Naive thymus-derived CD4-positive, alpha-beta T cell (primary cell): ENCODE results near the gene LRRC32. TPM values are rescaled to one million over a fixed set of nuclear protein-coding genes. Genes with fewer than 3 reads are reported as not detected.

Experiments
- ATAC-seq: fragments of 150-1000 bp; cut with Tn5 transposase; 2 replicates; pipeline ENCODE4 v1.10.0; 2021; ENCODE audit warnings: mild to moderate bottlenecking, moderate library complexity
- CTCF ChIA-PET: fragments of 350-600 bp; sonication (Branson Sonifier 250); formaldehyde crosslinking; loops from one replicate; lab custom pipeline; 2021; ENCODE audit warnings: antibody characterized with exemption; lab: Charles Lee
- POLR2A ChIA-PET: fragments of 350-600 bp; sonication (Branson Sonifier 250); formaldehyde crosslinking; loops from one replicate; lab custom pipeline; 2021; ENCODE audit warnings: antibody characterized with exemption, inconsistent platforms; lab: Charles Lee
- DNase-seq, 9 donors: peaks; one replicate each; pipeline versions ENCODE4 v3.0.0 to v3.0.0-alpha.2; 2020 to 2022; ENCODE audit warnings: mixed read lengths in 1 of 9
- H3K27ac ChIP-seq: one replicate; pipeline ENCODE4 v1.7.0; 2013; ENCODE audit warnings: mild to moderate bottlenecking, low read depth, low read length, moderate library complexity
- H3K27me3 ChIP-seq, 2 donors: one replicate each; pipeline ENCODE4 v1.7.0; 2013; ENCODE audit warnings: low read length in 2 of 2, mild to moderate bottlenecking in 2 of 2, moderate library complexity in 2 of 2; ENCODE audit not compliant: control insufficient read depth in 2 of 2, insufficient read depth in 2 of 2
- H3K36me3 ChIP-seq, 3 experiments: 1 replicate in 2 of 3; 2 replicates in 1 of 3; pipeline ENCODE4 v1.7.0; 2013; ENCODE audit warnings: low read length in 3 of 3, mild to moderate bottlenecking in 3 of 3, moderate library complexity in 1 of 3; ENCODE audit not compliant: insufficient read depth in 3 of 3, control insufficient read depth in 2 of 3
- H3K4me1 ChIP-seq, 2 donors: one replicate each; pipeline ENCODE4 v1.7.0; 2013; ENCODE audit warnings: low read length in 2 of 2, mild to moderate bottlenecking in 2 of 2, moderate library complexity in 1 of 2; ENCODE audit not compliant: control insufficient read depth in 2 of 2, insufficient read depth in 2 of 2
- H3K4me3 ChIP-seq: 2 replicates; pipeline ENCODE4 v1.7.0; 2013; ENCODE audit warnings: mild to moderate bottlenecking, low read length
- H3K9me3 ChIP-seq, 3 experiments: 1 replicate in 2 of 3; 2 replicates in 1 of 3; pipeline ENCODE4 v1.7.0; 2013; ENCODE audit warnings: low read length in 3 of 3; ENCODE audit not compliant: control insufficient read depth in 2 of 3
- H3K27ac Mint-ChIP-seq, 9 donors: one replicate each; pipeline ENCODE4 v1.8.0; 2020 to 2022; ENCODE audit warnings: mixed read lengths in 9 of 9, mild to moderate bottlenecking in 8 of 9, moderate library complexity in 5 of 9, inconsistent platforms in 2 of 9
- H3K27me3 Mint-ChIP-seq, 5 donors: one replicate each; pipeline ENCODE4 v1.8.0; 2021 to 2022; ENCODE audit warnings: mixed read lengths in 5 of 5, mild to moderate bottlenecking in 1 of 5
- H3K36me3 Mint-ChIP-seq, 5 donors: one replicate each; pipeline ENCODE4 v1.8.0; 2020 to 2022; ENCODE audit warnings: mixed read lengths in 5 of 5, mild to moderate bottlenecking in 3 of 5, inconsistent platforms in 1 of 5
- H3K4me1 Mint-ChIP-seq, 7 donors: one replicate each; pipeline ENCODE4 v1.8.0; 2020 to 2022; ENCODE audit warnings: mixed read lengths in 7 of 7, mild to moderate bottlenecking in 3 of 7, inconsistent platforms in 1 of 7
- H3K4me3 Mint-ChIP-seq, 10 donors: one replicate each; pipeline ENCODE4 v1.8.0; 2020 to 2022; ENCODE audit warnings: mild to moderate bottlenecking in 10 of 10, mixed read lengths in 10 of 10, moderate library complexity in 6 of 10, inconsistent platforms in 2 of 10
- H3K9me3 Mint-ChIP-seq, 11 donors: one replicate each; pipeline ENCODE4 v1.8.0; 2020 to 2022; ENCODE audit warnings: mixed read lengths in 11 of 11, mild to moderate bottlenecking in 4 of 11, inconsistent platforms in 1 of 11, moderate library complexity in 1 of 11
- intact Hi-C, 2 donors: fragments of 100-400 bp; cut with micrococcal nuclease; formaldehyde crosslinking; loops; one replicate each; pipeline ENCODE4 v1.15.1; 2023
- polyA plus RNA-seq, 2 donors: library from polyadenylated mRNA; unstranded; fragments of 300-500 nt; fragmentation: Illumina TruSeq; gene quantifications; one replicate each; pipeline ENCODE4 v1.2.3, GENCODE V29; 2021
- total RNA-seq, 6 experiments: library from RNA in 5 of 6; stranded (reverse) in 5 of 6; gene quantifications; 1 replicate in 5 of 6; 2 replicates in 1 of 6; pipeline ENCODE4 v1.2.3 and lab custom pipeline; 2021 to 2026

Gene LRRC32, protein sequence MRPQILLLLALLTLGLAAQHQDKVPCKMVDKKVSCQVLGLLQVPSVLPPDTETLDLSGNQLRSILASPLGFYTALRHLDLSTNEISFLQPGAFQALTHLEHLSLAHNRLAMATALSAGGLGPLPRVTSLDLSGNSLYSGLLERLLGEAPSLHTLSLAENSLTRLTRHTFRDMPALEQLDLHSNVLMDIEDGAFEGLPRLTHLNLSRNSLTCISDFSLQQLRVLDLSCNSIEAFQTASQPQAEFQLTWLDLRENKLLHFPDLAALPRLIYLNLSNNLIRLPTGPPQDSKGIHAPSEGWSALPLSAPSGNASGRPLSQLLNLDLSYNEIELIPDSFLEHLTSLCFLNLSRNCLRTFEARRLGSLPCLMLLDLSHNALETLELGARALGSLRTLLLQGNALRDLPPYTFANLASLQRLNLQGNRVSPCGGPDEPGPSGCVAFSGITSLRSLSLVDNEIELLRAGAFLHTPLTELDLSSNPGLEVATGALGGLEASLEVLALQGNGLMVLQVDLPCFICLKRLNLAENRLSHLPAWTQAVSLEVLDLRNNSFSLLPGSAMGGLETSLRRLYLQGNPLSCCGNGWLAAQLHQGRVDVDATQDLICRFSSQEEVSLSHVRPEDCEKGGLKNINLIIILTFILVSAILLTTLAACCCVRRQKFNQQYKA
- total RNA-seq = 1 to 10 TPM in 1 of 5 experiments, under 1 TPM in 3, not detected in 1; 0.08 to 4.5 (median 0.61) TPM
- not detected for polyA plus RNA-seq
- total RNA-seq (lab: John Stamatoyannopoulos, UW) = not detected

DNA sequence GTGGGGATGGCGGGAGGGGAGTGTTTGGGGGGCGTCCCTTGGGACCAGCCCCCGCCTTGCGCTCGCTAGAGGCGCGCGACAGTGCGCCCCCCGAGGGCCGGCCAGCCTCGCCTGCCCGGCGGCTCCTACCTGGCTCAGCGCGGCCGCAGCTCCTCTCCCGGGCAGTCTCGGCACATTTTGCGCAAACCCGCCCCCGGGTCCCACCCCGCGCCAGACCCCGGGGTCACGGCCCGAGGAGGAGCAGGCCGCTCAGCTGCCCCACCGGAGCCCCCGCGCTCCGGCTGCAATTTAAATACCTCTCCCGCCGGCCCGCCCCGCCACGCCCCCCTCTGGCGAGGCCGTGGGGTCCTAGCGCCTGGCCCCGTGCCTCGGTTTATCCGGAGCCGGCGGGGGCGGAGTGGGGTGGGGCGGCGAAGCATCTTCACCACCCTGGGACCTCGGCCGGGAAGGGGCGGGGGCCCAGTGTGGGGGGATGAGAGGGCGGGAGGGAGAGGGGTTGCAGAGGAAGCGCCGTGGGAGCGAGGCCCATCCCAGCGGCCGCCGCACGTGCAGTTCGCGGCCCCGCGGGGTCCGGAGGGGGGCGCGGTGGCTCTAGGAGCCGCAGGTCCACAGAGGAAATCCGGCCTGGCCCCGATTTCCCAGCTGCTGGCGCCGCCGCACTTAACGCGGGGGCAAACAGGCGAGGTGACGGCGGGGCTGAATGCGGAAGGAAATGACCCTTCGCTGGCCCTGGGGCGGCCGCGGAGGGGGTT lies at the start of gene LRRC32:
LRRC32 (minus strand) TSS at position 263 of the 752 bp plus-strand sequence. CDS start 4,793 bp downstream, outside the sequence.
- H3K27me3 ChIP-seq = peaks cover 0 to 7% of the 10 kb centered on the region in 2 donors
- H3K9me3 ChIP-seq = no peaks in the 10 kb centered on the region
- Mint-ChIP-seq H3K9me3 (peaks cover 0 to 2% (median 0%) of the 10 kb centered on the region in 11 donors), H3K27me3 (peaks cover 30 to 37% (median 34%) of the 10 kb centered on the region in 5 donors), H3K36me3 (peaks cover 0 to 6% (median 0%) of the 10 kb centered on the region in 5 donors), H3K4me1 (peaks cover 8 to 31% (median 20%) of the 10 kb centered on the region in 7 donors), H3K4me3 (peak within 1 kb of the TSS; percentile 59 to 77 (median 72)), H3K27ac (peak within 1 kb of the TSS in 1 of 9 donors; percentile 82)
- peak in 1 of 9 donors; percentile 51 for DNase-seq
- no peaks in the 10 kb centered on the region for H3K36me3 ChIP-seq
- no peak within 1 kb of the TSS for H3K27ac ChIP-seq
- H3K4me3 ChIP-seq = peak within 1 kb of the TSS; percentile 35
- CTCF ChIA-PET = interaction anchor here (1.1 kb wide), 1 partner anchor 21 kb away, joined by 3 read pairs; no protein-coding TSS in a partner anchor
- ATAC-seq = peak; percentile 63
- POLR2A ChIA-PET = no interaction called here
- intact Hi-C loops = loop anchor here in 1 of 2 donors (5.0 kb wide), 2 partner anchors 43 to 73 kb away; no protein-coding TSS in a partner anchor
- peaks cover 5 to 28% of the 10 kb centered on the region in 2 donors for H3K4me1 ChIP-seq

DNA sequence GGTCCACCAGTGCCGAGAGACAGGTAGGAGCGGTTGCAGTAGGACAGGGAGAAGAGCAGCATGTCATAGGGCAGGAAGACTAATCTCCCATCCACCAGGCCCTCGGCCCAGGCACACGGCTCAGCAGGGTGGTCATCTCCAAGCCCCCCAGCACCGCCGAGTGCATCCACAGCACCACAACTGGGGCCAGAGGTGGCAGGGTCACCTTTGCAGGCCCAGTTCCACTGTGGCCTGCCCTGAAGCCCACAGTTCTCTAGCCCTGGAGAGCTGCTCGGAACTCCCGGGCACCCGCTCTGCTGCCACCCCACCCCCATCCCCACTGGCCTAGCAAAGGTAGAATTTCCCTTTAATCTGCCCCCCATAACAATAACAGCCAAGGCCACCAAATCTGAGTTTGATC lies 49.1 kb upstream of the LRRC32 start:
- Mint-ChIP-seq H3K9me3 (no peaks in the 10 kb centered on the region), H3K27me3 (peaks cover 7 to 23% (median 16%) of the 10 kb centered on the region in 5 donors), H3K4me3 (no peak overlapping the region), H3K27ac (no peak overlapping the region), H3K4me1 (peaks cover 5 to 11% (median 9%) of the 10 kb centered on the region in 7 donors), H3K36me3 (no peaks in the 10 kb centered on the region)
- ATAC-seq (no peak), DNase-seq (no peak)
- intact Hi-C loops = no loop called here
- Histone ChIP-seq H3K9me3 (no peaks in the 10 kb centered on the region), H3K4me1 (no peaks in the 10 kb centered on the region), H3K27me3 (no peaks in the 10 kb centered on the region), H3K27ac (no peak overlapping the region), H3K36me3 (no peaks in the 10 kb centered on the region), H3K4me3 (no peak overlapping the region)
- ChIA-PET CTCF (no interaction called here), POLR2A (no interaction called here)

DNA sequence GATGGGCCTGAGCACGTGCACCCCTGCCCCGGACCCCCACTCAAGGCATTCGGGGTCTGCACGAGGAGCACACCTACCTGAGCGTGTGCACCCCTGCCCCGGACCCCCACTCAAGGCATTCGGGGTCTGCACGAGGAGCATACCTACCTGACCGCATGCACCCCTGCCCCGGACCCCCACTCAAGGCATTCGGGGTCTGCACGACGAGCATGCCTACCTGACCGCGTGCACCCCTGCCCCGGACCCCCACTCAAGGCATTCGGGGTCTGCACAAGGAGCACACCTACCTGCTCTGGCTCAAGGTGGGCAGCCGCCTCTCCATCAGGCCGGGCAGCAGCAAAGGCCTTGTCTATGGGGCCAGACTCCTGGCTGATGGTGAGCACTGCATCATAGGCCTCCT lies 48.7 kb upstream of the LRRC32 start:
- peaks cover 7 to 22% (median 15%) of the 10 kb centered on the region in 5 donors for H3K27me3 Mint-ChIP-seq
- H3K9me3 Mint-ChIP-seq = no peaks in the 10 kb centered on the region
- Histone ChIP-seq H3K4me1 (no peaks in the 10 kb centered on the region), H3K27me3 (no peaks in the 10 kb centered on the region), H3K4me3 (no peak overlapping the region), H3K27ac (no peak overlapping the region), H3K9me3 (no peaks in the 10 kb centered on the region), H3K36me3 (no peaks in the 10 kb centered on the region)
- H3K36me3 Mint-ChIP-seq = no peaks in the 10 kb centered on the region
- DNase-seq (no peak), ATAC-seq (no peak)
- no peak overlapping the region for H3K4me3 Mint-ChIP-seq
- H3K4me1 Mint-ChIP-seq = peaks cover 5 to 11% (median 9%) of the 10 kb centered on the region in 7 donors
- intact Hi-C loops = no loop called here
- POLR2A ChIA-PET = no interaction called here
- no peak overlapping the region for H3K27ac Mint-ChIP-seq
- CTCF ChIA-PET = no interaction called here

DNA sequence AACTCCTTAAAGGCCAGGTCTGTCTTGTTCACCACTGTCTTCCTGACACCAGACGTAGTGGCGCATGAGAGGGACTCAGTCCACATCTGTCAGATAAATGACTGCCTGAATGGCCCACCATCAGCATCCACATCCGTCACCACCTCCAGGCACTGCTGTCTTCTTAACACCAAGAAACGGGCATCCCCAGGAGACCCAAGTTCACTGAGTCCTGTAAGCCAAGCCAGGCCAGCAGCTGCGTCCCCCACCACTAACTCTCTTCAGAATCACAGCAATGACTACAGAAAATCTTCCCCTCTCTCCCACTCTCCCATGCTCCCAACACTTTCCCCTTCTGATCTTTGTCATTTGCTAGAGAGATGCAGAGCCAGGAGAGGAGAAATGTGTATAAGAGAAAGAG lies 47.3 kb upstream of the LRRC32 start:
- Mint-ChIP-seq H3K27me3 (peaks cover 7 to 14% (median 8%) of the 10 kb centered on the region in 5 donors), H3K9me3 (no peaks in the 10 kb centered on the region), H3K27ac (no peak overlapping the region), H3K36me3 (no peaks in the 10 kb centered on the region), H3K4me3 (no peak overlapping the region), H3K4me1 (peaks cover 5 to 10% (median 9%) of the 10 kb centered on the region in 7 donors)
- H3K36me3 ChIP-seq = no peaks in the 10 kb centered on the region
- H3K27ac ChIP-seq = no peak overlapping the region
- intact Hi-C loops = no loop called here
- no peaks in the 10 kb centered on the region for H3K4me1 ChIP-seq
- POLR2A ChIA-PET = no interaction called here
- H3K4me3 ChIP-seq = no peak overlapping the region
- H3K27me3 ChIP-seq = no peaks in the 10 kb centered on the region
- ATAC-seq = no peak
- CTCF ChIA-PET = interaction anchor here (1.1 to 1.8 kb wide), 2 partner anchors 11 to 14 kb away, joined by 4 read pairs; no protein-coding TSS in a partner anchor
- H3K9me3 ChIP-seq = no peaks in the 10 kb centered on the region
- DNase-seq = no peak

DNA sequence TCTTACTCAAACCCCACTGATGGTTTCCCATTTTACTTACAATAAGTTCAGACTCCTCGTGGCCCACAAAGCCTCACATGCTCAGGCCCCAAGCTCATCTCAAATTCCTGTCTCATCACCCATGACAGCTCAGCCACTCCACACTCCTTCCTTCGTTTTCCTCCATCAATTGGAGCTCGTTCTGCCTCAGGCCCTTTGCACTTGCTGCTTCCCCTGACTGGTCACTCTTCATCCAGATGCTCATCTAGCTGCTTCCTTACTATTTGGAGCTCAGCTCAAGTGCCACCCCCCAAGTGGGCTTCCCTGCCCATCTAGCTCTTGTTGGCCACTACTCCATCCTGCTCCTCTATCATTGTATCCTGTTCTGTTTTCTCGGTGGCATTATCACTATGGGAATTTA lies 46.8 kb upstream of the LRRC32 start:
- Mint-ChIP-seq H3K36me3 (no peaks in the 10 kb centered on the region), H3K27me3 (peaks cover 3 to 10% (median 7%) of the 10 kb centered on the region in 5 donors), H3K27ac (no peak overlapping the region), H3K4me3 (no peak overlapping the region), H3K4me1 (peaks cover 3 to 8% (median 6%) of the 10 kb centered on the region in 7 donors), H3K9me3 (no peaks in the 10 kb centered on the region)
- DNase-seq (no peak), ATAC-seq (no peak)
- Histone ChIP-seq H3K9me3 (no peaks in the 10 kb centered on the region), H3K4me3 (no peak overlapping the region), H3K27me3 (no peaks in the 10 kb centered on the region), H3K36me3 (no peaks in the 10 kb centered on the region), H3K27ac (no peak overlapping the region), H3K4me1 (no peaks in the 10 kb centered on the region)
- intact Hi-C loops = no loop called here
- ChIA-PET CTCF (interaction anchor here (1.1 to 1.8 kb wide), 2 partner anchors 11 to 14 kb away, joined by 4 read pairs; no protein-coding TSS in a partner anchor), POLR2A (no interaction called here)

DNA sequence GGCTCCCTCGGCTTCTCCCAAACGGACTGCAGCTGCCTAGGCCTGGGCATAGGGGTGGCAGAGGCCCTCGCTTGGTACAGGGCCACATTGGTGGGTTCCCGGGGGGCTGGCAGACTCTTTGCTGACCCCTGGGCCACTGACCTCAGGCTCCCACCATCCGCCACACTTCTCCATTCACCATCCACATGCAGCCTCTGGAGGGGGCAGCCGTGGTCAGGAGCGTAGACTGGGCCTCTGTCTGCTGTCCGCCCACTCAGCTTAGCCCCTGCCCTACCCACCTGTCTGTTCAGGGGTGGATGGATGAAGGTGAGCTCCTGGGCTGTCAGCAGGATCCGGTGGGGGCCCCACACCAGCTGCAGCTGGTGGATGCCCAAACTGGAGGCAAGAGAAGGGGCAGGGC lies 45.7 kb upstream of the LRRC32 start:
- H3K9me3 ChIP-seq = no peaks in the 10 kb centered on the region
- no peak for ATAC-seq
- CTCF ChIA-PET = interaction anchor here (1.8 kb wide), 1 partner anchor 12 kb away, joined by 4 read pairs; no protein-coding TSS in a partner anchor
- intact Hi-C loops = no loop called here
- H3K36me3 Mint-ChIP-seq = no peaks in the 10 kb centered on the region
- DNase-seq = no peak
- H3K27ac Mint-ChIP-seq = no peak overlapping the region
- H3K4me1 ChIP-seq = no peaks in the 10 kb centered on the region
- H3K4me3 Mint-ChIP-seq = no peak overlapping the region
- peaks cover 0 to 1% (median 0%) of the 10 kb centered on the region in 7 donors for H3K4me1 Mint-ChIP-seq
- no peaks in the 10 kb centered on the region for H3K27me3 Mint-ChIP-seq
- H3K36me3 ChIP-seq = no peaks in the 10 kb centered on the region
- no peaks in the 10 kb centered on the region for H3K27me3 ChIP-seq
- no peak overlapping the region for H3K27ac ChIP-seq
- POLR2A ChIA-PET = no interaction called here
- no peak overlapping the region for H3K4me3 ChIP-seq
- no peaks in the 10 kb centered on the region for H3K9me3 Mint-ChIP-seq
